Head of caudate nucleus (tissue), 42 donors: Measurements from ENCODE around the gene TRIM38.
"Not testable (repeated sequence)": the region's sequence is repeated elsewhere in the genome, so short reads cannot be mapped to it uniquely, and the experiment has no call there.

ENCODE experiments used
- DNase-seq, 42 donors: peaks; one replicate each; pipeline versions ENCODE4 v3.0.0 to v3.0.0-alpha.2; 2020 to 2021; ENCODE audit warnings: mixed read lengths in 7 of 42
- intact Hi-C: fragments of 100-400 bp; cut with DNase I; formaldehyde crosslinking; loops from one replicate; pipeline ENCODE4 v1.15.0; 2022

Gene TRIM38

DNA sequence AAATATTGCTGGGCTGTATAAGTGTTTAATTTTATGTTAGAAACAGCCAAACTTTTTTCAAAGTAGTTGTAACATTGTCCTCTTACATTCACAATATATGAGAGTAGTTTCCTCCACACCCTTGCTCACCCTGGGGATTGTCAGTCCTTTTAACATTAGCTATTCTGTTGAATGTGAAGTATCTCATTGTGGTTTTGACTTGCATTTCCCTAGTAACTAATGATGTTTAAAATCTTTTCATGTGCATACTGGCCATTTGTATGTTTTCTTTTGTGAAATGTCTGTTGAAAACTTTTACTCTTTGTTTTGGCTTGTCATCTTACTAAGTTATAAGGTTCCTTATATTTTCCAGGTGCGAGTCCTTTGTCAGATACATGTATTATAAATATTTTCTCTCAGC is 32.9 kb downstream of the TRIM38 start:
- DNase-seq: no peak
- intact Hi-C loops: no loop called here

DNA sequence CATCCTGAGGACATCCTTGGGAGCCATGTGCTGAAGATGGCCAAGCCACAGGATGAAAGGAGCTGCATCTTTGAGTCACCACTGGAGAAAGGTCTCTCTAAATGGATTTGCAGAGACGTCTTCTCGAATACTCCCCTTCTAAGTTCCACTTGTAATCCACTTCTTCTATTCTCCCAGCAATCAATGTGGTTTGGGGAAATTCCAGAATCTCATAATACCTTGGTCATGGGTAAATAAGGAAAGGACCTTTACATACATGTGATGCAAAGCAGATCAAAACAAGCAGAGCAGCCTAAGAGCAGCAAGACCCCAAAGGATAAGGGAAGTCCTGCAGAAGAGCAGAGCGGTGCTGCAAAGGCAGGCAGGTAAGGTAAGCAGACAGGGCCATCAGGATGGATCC is 35.3 kb downstream of the TRIM38 start:
- no peak for DNase-seq
- intact Hi-C loops: no loop called here

DNA sequence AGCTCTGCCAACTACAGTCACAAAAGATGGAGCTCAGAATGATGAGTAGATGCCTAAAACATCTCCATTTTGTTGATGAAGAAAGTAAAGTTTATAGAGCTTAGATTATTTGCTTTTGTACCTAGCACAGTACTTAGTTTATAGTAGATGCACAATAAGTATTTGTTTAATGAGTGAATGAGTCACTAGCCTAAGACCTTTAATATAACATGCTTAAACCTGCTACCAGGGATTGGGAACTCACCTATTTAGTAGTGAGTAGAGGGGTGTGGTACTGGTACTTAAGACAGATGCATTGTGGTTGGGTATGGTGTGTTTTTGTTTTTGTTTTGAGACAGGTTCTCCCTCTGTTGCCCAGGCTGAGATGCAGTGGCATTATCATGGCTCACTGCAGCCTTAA is 35.8 kb downstream of the TRIM38 start:
- intact Hi-C loops: no loop called here
- no peak for DNase-seq

DNA sequence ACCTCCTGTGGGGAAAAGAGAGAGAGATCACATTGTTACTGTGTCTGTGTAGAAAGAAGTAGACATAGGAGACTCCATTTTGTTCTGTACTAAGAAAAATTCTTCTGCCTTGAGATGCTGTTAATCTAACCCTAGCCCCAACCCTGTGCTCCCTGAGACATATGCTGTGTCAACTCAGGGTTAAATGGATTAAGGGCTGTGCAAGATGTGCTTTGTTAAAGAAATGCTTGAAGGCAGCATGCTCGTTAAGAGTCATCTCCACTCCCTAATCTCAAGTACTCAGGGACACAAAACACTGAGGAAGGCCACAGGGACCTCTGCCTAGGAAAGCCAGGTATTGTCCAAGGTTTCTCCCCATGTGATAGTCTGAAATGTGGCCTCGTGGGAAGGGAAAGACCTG is 36.6 kb downstream of the TRIM38 start:
- DNase-seq, intact Hi-C loops: not testable (repeated sequence)

DNA sequence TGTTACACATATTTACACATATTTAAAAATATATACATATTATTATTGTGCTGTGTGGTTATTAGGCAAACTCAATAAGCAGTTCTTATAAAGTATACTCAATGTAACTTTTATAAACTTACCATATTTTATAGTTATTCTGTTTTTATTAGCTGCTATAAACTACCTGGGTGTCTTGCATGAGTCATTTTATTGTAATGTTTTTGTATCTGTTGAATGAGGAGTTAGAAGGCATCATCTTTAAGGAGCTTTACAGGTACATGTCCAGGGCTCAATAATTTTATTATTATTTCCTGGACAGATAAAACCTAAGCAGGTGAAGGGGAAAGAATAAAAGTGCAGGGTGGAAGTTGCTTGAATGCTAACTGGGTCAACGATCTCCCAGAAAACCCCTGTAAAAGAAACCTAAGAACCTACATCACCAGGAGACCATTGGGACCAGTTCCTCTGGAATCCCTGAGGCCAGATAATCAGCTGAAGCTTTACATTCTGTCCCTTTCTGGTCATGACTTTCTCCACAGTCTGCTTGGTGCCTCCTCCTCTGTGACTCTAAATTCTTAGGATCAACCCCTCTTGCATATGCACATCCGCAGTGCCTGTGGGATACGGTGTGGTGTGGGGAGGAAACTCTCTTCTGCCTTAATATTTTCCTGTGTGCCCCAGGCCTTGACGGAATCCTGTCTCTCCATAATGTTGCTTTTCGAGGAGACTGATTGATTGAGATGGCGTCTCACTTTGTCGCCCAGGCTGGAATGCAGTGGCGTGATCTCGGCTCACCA is 38.0 kb downstream of the TRIM38 start:
- intact Hi-C loops: no loop called here
- no peak for DNase-seq

DNA sequence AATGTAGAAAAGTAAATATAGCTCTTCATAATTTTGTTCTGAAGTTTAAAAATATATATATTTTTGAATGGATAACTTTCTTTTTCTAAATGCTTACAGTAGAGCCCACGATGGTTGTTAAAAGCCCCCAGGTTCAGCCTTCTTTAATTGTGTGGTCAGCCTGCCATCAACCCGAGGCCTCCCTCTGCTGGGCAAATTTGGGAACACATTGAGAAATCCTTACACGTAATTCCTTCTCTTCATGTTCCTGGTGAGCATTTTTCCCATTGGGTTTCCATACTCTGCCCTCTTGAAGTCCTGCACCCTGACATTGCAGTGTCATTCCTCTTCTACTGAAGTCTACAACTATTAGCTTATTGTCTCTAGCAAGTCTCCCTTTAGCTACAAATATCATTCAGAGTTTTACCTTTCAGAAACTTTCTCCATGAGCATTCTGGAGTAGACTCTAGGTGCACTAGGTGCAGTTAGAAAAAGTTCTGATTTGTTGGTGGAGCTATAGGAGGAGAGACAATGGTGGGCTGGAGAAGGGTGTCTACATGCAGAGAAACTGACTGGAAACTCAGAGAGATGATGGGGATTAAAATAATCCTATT is 40.6 kb downstream of the TRIM38 start:
- intact Hi-C loops: no loop called here
- DNase-seq: peak in 40 of 42 donors; percentile 23 to 85 (median 62)

DNA sequence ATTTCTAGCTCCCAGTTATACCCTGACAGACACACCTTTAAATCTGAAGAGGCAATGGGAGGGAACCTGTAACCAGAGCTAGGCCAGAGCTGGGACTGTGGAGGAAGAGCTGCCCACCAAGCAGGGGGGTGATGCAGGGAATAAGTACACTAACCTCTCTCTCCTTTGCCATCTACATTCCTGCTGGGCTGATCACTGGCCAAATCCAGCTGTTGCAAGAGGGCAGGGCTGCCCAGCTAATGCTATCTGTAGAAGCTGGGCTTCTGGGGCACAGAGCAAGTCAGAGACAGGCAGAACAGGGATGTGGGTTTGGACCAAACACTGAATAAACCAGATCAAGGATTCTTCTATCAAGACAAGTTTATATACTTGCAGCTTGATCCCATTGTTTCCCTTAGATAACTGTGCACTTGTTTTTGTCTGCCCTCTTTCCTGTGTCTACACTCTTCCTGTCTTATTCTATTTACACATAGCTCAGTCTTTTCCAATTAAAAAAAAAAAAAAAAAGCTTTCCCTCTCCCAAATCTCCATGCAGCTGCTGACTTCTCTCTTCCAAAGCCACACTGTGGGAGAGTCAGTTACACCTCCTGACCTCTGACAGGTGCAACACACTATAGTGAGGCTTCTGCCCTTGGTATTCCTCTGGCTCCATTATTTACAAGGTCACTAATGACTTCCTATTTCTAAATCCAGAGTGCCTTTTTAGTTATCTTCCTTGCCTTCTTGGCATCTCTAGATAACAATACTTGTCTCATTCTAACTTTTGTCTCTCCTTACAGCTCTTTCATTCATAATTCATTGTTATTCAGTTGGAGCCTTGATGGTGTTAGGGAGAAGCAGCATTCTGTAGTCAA is 43.7 kb downstream of the TRIM38 start:
- intact Hi-C loops: no loop called here
- no peak for DNase-seq

DNA sequence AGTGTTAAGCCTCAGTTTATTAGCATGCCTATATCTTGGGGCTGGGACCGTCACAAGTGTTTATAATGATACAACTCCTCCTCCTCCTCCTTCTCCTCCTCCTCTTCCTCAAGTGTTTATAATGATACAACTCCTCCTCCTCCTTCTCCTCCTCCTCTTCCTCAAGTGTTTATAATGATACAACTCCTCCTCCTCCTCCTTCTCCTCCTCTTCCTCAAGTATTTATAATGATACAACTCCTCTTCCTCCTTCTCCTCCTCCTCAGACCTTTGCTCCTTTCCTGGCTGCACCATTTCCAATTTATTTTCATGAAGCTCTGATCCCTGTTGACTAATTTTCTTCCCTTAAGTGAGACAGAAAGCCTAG is 44.3 kb downstream of the TRIM38 start:
- DNase-seq, intact Hi-C loops: not testable (repeated sequence)

DNA sequence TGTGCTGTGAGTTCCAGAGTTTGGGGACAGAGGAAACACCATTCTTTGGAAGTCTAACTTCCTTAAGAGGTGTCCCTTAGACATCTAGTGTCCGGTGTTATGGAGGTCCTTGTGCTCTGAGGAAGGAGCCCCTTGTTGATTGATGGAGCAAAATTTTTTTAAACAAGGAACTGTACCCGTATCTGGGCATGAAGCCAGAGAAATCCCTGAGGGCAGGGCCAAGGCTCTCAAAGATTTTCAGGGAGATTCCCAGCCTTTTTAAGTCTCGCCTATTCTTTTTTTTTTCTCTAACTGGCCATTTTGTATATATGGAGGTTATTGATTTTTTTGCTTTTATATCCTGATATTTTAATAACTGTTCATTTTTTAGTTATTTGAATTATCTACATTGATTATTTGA is 45.9 kb downstream of the TRIM38 start:
- no peak for DNase-seq
- intact Hi-C loops: no loop called here

DNA sequence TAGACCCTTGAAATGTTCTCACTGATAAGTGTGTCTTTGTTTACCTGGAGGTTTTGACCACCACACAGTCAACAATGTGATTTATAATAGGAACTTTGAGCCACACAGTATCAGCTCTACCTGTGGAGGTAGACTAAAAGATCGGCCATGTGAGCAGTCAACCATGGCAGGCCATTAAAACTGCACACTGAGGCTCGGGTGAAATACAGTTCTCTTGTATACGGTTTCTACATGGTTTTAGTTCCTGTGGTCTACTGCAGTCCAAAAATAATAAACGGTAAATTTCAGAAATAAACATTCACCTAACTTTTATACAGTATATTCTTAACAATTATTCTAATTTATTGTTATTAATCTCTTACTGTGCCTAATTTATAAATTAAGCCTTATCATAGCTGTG is 47.2 kb downstream of the TRIM38 start:
- DNase-seq: no peak
- intact Hi-C loops: no loop called here

DNA sequence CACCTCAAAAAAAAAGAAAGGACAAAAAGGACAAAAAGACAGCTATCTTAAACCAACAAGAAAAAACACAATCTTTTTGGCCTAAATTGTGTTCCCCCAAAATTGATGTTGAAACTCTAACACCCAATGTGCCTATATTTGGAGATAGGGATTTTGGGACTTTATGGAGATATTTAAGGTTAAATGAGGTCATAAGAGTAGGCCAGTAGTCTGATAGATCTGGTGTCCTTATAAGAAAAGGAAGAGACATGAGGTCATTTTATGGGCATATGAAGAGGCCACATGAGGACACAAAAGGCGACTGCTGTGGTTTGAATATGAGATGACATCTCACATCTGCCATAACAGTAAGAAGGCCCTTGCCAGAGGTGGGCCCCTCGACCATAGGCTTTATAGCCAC is 49.5 kb downstream of the TRIM38 start:
- DNase-seq: no peak
- intact Hi-C loops: no loop called here

DNA sequence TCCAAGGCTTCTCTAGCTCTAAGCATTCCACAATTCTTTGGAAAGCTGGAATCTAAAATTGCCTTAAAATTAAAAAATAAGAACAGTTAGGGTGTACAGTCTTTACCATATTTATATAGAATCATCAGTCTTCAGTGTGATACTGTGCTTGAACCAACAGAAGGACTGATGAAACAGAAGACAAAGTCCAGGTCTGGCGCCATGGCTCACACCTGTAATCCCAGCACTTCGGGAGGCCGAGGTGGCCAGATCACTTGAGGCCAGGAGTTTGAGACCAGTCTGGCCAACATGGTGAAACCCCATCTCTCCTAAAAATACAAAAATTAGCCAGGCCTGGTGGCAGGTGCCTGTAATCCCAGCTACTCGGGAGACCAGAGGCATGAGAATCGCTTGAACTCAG is 51.8 kb downstream of the TRIM38 start:
- DNase-seq, intact Hi-C loops: not testable (repeated sequence)

DNA sequence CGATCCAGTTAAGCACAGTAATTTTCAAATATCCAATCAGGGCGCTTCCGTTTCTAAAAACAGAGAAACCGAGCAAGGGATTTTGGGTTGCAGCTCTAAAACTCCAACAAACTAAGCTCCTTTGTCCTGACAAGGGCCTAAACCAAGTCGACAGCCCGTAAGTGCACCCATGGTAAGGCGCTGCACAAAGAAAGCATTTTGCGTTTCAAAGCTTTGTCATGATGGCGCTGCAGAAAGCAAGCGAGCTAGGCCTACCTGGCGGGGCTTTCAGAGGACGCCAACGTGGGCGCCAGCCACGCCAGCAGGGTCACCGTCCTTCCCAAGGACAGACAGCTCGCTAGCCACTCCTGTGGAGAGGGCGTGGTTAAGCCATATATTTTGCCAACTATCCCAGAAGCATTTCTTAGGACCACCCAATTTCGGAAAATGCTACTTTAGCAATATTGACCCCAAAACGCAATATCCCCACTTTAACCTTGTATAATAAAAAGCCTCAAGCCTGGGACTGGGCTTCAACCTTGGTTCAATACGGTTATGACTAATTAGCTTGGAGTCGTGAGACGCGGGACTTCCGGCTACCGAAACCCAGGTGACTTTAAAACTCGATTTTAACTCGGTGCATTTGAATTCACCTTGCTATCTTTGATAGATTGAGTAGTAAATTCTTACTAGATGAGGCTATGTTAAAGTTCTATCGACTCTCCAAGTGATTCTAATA is 53.8 kb downstream of the TRIM38 start:
- DNase-seq: no peak
- intact Hi-C loops: no loop called here

DNA sequence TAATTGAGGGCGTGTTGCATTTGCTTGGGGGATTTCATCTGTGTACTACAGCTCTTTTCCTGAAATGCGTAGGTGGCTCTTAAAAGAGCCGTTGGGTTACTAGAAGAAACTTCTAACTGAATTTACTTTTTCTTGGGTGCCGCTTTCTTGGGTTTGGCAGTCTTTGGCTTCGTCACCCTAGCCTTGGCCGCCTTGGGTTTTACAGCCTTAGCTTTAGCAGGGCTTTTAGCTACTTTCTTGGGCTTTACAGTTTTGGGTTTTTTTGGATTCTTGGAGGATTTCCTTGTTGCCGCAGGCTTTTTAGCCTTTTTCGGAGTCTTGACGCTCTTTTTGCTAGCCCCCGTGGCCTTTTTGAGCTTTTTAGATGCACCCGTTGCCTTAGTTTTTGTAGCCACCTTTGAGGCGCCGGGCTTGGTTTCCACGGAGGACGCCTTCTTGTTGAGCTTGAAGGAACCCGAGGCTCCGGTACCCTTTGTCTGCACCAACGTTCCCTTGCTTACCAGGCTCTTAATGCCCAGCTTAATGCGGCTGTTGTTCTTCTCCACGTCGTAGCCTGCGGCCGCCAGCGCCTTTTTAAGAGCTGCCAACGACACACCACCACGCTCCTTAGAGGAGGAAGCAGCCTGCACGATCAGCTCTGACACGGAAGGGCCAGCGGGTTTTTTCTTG is 54.5 kb downstream of the TRIM38 start:
- peak in 2 of 42 donors; percentile 25 to 42 for DNase-seq
- intact Hi-C loops: no loop called here

DNA sequence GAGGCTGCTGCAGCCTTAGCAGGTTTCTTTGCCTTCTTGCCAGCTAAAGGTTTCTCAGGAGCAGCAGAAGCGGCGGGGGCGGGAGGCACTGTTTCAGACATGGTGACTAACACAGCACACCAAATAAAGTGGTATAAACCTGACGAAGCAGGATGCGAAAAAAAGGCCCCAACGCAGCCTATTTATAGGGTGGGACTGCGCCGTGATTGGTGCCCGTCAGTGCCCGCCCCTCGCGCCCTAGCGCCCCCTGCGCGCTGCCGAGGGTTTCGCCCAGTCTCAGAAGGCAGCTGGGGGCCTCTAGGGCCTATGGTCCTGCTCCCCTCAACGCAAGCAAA is 55.0 kb downstream of the TRIM38 start:
- DNase-seq: peak; percentile 38 to 92 (median 76)

DNA sequence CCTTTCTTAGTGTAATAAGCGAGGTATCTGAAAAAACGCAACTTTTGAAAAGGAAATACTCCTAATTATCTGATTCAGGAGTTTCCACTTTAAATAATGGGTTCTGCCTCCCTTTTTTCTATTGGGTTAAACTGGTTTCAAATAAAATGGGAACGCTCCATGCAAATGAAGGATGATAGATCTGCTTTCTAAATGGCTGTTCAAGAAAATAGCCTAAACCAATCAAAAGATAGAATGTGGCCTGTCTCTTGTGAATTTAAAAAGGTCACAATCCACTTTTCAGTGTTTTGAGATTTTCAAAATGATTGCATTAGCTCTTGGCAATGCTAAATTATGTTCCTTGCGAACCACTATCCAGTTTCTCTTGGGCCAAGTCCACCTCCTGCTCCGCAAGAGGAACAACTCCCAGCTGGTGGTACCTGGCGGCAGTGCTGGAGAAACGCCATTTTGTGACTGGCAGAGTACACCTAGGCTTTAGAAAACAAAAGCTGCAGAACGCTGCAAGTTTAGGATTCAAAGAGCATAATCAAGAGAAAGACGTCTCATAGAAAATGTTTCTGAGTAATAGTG is 56.7 kb downstream of the TRIM38 start:
- intact Hi-C loops: no loop called here
- no peak for DNase-seq

More for the DNA sequence above, 55.0 kb downstream of the TRIM38 start:
- intact Hi-C loops: no loop called here

DNA sequence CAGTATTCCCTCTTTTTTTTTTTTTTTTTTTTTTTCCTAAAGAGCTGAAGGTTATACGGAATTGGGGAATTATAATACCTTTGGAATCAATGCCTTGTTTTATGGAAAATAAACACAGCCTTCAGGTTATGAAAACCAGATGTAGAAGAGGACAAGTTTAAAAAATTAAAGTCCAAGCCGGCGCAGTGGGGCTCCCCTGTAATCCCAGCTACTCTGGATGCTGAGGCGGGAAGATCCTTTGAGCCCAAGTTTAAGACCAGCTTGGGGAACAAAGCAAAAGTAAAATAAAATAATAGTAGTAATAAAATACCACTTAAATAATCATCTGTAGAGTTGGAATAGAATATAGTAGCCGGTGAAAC is 57.3 kb downstream of the TRIM38 start:
- no peak for DNase-seq
- intact Hi-C loops: no loop called here

DNA sequence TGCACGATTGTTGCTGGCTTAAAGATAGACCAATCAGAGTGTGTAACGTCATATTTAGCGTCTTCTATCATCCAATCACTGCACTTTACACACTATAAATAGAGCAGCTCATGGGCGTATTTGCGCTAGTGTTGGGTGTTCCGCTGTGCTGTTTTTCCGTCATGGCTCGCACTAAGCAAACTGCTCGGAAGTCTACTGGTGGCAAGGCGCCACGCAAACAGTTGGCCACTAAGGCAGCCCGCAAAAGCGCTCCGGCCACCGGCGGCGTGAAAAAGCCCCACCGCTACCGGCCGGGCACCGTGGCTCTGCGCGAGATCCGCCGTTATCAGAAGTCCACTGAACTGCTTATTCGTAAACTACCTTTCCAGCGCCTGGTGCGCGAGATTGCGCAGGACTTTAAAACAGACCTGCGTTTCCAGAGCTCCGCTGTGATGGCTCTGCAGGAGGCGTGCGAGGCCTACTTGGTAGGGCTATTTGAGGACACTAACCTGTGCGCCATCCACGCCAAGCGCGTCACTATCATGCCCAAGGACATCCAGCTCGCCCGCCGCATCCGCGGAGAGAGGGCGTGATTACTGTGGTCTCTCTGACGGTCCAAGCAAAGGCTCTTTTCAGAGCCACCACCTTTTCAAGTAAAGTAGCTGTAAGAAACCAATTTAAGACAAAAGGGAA is 57.9 kb downstream of the TRIM38 start:
- intact Hi-C loops: no loop called here

More for the DNA sequence above, 57.9 kb downstream of the TRIM38 start:
- peak in 38 of 42 donors; percentile 37 to 79 (median 62) for DNase-seq
